Measurements from ENCODE around the gene IL34.
"Not testable (repeated sequence)": the region's sequence is repeated elsewhere in the genome, so short reads cannot be mapped to it uniquely, and the experiment has no call there.

Gene IL34

GRCh38 chr16:70632273-70632672 is 14.1 kb upstream of the IL34 start:
- no peak for DNase-seq

- DNase-seq: not testable (repeated sequence)
Measured at GRCh38 chr16:70633617-70634016, 12.7 kb upstream of the IL34 start.

GRCh38 chr16:70634861-70635260 is 11.5 kb upstream of the IL34 start:
- DNase-seq: no peak

GRCh38 chr16:70635336-70636016 is 10.9 kb upstream of the IL34 start:
- no peak for DNase-seq

GRCh38 chr16:70638814-70639792 is 7.3 kb upstream of the IL34 start:
- no peak for DNase-seq

- DNase-seq: no peak
Measured at GRCh38 chr16:70642633-70643032, 3.7 kb upstream of the IL34 start.

GRCh38 chr16:70643264-70643663 is 3.1 kb upstream of the IL34 start:
- DNase-seq: not testable (repeated sequence)

GRCh38 chr16:70644763-70645597 is 1.4 kb upstream of the IL34 start:
- no peak for DNase-seq

- no peak for DNase-seq
Measured at GRCh38 chr16:70647441-70648359, 1.3 kb downstream of the IL34 start.

- DNase-seq: no peak
Measured at GRCh38 chr16:70648606-70649005, 2.2 kb downstream of the IL34 start.

- no peak for DNase-seq
Measured at GRCh38 chr16:70649300-70649699, 2.9 kb downstream of the IL34 start.

GRCh38 chr16:70650216-70650615 is 3.9 kb downstream of the IL34 start:
- no peak for DNase-seq

GRCh38 chr16:70651524-70651923 is 5.2 kb downstream of the IL34 start:
- DNase-seq: no peak

GRCh38 chr16:70652322-70652721 is 6.0 kb downstream of the IL34 start:
- DNase-seq: no peak

GRCh38 chr16:70653406-70653805 is 7.0 kb downstream of the IL34 start:
- DNase-seq: no peak

GRCh38 chr16:70653809-70654771 is 7.7 kb downstream of the IL34 start:
- no peak for DNase-seq

GRCh38 chr16:70656065-70656711 is 9.8 kb downstream of the IL34 start:
- no peak for DNase-seq

- no peak for DNase-seq
Measured at GRCh38 chr16:70656712-70657263, 10.4 kb downstream of the IL34 start.

GRCh38 chr16:70657956-70658355 is 11.6 kb downstream of the IL34 start:
- DNase-seq: no peak

GRCh38 chr16:70658921-70659320 is 12.6 kb downstream of the IL34 start:
- DNase-seq: no peak

Data from 8988T (cell line).